WI38 (cell line): ENCODE measurements around the gene FANCF.

Source experiments
- H3K4me3 ChIP-seq: 2 replicates; pipeline ENCODE4 v1.5.1; 2011; ENCODE audit warnings: low read depth, mild to moderate bottlenecking, control low read depth, low read length
- TF ChIP-seq, protein P1 (sequence below): IDR thresholded peaks from 2 replicates; pipeline ENCODE4 v1.5.1; 2012; ENCODE audit warnings: low read depth, mild to moderate bottlenecking, control low read depth, low read length

The FANCF gene, protein sequence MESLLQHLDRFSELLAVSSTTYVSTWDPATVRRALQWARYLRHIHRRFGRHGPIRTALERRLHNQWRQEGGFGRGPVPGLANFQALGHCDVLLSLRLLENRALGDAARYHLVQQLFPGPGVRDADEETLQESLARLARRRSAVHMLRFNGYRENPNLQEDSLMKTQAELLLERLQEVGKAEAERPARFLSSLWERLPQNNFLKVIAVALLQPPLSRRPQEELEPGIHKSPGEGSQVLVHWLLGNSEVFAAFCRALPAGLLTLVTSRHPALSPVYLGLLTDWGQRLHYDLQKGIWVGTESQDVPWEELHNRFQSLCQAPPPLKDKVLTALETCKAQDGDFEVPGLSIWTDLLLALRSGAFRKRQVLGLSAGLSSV

DNA sequence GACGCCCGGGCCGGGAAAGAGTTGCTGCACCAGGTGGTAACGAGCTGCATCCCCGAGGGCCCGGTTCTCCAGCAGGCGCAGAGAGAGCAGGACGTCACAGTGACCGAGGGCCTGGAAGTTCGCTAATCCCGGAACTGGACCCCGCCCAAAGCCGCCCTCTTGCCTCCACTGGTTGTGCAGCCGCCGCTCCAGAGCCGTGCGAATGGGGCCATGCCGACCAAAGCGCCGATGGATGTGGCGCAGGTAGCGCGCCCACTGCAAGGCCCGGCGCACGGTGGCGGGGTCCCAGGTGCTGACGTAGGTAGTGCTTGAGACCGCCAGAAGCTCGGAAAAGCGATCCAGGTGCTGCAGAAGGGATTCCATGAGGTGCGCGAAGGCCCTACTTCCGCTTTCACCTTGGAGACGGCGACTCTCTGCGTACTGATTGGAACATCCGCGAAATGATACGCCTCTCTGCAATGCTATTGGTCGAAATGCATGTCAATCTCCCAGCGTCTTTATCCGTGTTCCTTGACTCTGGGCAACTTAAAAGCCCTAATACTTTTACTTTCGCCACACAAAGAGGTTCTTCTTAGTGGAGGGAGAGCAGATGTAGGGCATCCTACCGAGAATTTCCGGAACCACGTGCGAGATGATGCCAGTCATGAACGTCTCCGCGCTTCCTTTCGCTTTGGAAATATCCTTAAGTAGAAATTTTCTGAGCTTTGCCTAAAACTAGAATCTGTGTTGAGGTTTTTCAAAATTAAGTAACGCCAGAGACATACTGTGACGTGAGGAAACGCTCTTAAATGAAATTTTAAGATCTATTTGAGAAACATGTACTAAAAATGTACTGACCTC lies at the start of gene FANCF:
TSS of gene FANCF (minus strand) at position 376 of the 840 bp plus-strand sequence. CDS start at position 363, 13 bp downstream.
- H3K4me3 ChIP-seq, result peak within 1 kb of the TSS; percentile 77
- TF ChIP-seq, protein P1, sequence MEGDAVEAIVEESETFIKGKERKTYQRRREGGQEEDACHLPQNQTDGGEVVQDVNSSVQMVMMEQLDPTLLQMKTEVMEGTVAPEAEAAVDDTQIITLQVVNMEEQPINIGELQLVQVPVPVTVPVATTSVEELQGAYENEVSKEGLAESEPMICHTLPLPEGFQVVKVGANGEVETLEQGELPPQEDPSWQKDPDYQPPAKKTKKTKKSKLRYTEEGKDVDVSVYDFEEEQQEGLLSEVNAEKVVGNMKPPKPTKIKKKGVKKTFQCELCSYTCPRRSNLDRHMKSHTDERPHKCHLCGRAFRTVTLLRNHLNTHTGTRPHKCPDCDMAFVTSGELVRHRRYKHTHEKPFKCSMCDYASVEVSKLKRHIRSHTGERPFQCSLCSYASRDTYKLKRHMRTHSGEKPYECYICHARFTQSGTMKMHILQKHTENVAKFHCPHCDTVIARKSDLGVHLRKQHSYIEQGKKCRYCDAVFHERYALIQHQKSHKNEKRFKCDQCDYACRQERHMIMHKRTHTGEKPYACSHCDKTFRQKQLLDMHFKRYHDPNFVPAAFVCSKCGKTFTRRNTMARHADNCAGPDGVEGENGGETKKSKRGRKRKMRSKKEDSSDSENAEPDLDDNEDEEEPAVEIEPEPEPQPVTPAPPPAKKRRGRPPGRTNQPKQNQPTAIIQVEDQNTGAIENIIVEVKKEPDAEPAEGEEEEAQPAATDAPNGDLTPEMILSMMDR, result no peak

DNA sequence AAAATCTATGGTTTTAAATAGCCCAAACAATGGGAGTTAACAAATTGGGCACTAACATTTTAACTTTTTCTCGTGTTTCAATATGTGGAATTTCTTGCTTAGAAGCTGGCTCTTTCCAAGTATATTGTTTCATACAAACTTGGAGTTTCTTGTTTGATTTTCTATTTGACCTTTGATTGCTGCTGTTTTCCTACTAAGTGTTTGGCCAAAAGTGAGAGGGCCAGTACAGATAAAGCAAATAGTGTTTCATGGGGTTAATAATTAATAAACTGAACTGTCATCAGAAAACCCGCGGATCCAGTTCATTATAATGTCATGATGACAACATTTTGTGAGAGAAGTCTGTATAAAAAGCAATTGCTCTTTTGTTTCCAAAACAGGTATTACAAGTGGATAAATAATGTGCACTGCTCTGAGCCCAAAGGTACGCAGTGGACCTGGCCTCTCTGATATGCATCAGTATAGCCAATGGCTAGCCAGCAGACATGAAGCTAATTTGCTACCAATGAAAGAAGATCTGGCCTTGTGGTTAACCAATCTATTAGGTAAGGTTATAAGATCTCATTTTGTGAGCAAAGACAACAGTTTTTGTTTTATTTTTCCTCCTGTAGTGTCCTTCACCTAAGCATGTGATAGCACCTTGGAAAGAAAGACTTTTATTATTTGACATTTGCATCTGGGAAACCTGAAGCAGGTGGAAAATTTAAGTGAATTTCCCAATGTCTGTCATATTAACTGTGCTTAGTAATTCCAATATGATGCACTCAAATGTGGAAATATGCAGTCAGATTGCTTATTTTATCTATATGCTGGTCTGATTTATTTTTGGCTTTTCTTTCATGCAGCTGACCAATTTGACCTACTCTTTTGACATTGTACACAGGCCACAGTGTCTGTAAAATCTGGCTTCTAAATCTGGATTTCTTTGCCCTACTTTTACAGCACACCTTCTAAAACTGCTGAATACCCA lies 49.1 kb upstream of the FANCF start:
- no peak overlapping the region for H3K4me3 ChIP-seq
- TF ChIP-seq, protein P1, result no peak

DNA sequence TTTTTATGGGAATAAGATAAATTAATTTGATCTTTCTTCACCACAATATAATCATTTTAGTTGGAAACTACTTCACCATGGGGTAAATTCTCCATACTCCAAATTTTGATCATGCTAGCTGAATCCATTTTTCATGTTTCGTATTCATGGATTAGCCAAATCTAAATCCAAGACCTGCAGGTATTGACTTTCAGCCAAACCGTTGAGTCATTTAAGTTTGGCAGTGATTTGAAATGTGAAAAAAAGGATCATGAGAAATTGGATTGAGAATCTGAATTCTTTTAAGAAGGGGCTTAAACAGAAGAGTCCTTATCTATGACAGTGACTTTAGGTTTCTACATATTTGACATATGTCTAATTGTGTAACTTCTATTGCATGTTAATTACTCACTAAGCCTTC lies 46.1 kb upstream of the FANCF start:
- TF ChIP-seq, protein P1, result no peak

DNA sequence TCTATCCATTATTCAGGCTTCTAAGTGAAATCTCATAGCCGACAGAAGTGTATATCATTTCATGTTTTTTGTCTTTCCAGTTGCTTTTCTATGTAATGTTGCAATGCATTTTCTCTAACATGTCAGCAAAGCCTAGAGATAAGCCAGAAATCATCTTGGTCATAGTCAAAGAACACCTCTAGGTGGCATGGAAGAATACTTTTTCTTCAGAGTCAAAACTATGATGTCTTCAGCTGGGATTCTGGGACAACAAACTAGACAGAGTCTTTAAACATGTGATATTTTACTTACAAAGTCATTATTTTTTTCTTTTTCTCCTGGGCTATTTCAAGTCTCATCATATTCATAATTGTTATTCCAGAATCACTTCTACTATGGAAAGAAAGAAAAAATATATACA lies 45.2 kb upstream of the FANCF start:
- TF ChIP-seq, protein P1, result no peak
- H3K4me3 ChIP-seq, result no peak overlapping the region

More for the DNA sequence above, 46.1 kb upstream of the FANCF start:
- H3K4me3 ChIP-seq, result no peak overlapping the region

DNA sequence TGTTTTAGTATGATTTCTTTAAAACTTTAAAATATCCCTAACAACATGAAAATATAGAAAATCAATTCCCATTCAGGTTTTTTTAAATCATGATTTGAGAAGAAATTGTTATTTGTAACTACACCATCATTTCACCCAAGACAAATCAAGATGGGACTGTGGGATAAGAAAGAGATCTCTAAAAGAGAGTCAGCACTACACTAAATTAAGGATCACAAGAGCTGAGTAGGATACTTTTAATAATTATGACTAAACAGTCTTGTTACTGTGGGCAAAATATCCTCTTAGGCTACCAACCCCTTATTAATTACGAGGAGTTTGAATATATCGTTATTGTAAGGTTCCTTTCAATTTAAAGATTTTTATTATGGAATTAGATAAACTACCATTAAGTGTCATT lies 43.7 kb upstream of the FANCF start:
- TF ChIP-seq, protein P1, result no peak
- H3K4me3 ChIP-seq, result no peak overlapping the region

DNA sequence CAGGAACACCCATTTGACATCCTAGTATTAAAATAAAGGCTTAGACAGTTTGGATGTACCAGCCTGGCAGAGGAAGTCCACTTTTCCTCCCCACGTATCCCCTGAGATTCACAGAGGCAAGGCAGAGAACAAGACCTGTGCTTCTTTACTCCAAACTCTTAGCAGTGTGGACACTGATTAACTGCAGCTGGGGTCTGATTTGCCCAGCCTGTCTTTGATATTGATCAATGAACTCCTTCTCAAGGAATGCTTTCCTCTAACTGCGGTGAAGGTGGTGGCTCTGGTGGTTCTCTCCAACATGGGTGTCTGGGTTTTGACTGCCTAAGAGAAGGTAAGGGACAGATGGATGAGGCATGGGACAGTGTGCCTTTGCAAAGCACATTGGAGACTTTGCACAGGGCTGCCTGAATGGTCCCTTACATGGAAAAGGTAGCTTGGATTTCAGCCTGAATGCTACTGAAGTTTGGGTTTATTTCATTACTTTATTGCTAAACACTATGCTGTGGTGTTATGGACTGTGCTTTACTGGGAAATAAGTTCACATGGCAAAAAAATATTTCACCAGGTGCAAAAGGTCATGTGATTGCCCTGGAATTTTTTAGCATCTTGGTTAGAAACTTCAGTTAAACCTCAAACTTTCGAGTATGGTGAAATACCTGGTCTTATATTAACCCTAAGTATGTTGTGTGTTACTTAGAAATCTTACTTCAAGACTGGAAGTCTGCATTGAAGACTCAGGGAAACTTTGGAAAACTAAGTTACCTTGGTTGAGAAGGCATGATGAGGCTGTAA lies 42.6 kb upstream of the FANCF start:
- H3K4me3 ChIP-seq, result no peak overlapping the region
- TF ChIP-seq, protein P1, result no peak
